K562 (cell line): ENCODE results near the gene TYMP. TPM values are rescaled to one million over a fixed set of nuclear protein-coding genes. Genes with fewer than 3 reads are reported as not detected.
A peak's percentile ranks its signal among the peaks of the same experiment; 100 is the strongest.

Experiments used
- ATF7 ChIP-seq: fragments of 450-650 bp; IDR thresholded peaks from 2 replicates; pipeline ENCODE4 v1.7.1; 2014; ENCODE audit warnings: mild to moderate bottlenecking, moderate library complexity
- CCNT2 ChIP-seq: IDR thresholded peaks from 2 replicates; pipeline ENCODE4 v1.6.1; 2011; ENCODE audit warnings: borderline replicate concordance, low read depth, mild to moderate bottlenecking, moderate library complexity, mixed read lengths, low read length; ENCODE audit not compliant: insufficient read length; ENCODE audit errors: extremely low read depth
- CREB1 ChIP-seq, 2 experiments: sonication (generic) in 1 of 2; formaldehyde crosslinking in 1 of 2; IDR thresholded peaks; 2 replicates each; pipeline versions ENCODE4 v1.6.1 to v1.8.0; 2012 to 2022; ENCODE audit warnings: inconsistent platforms in 1 of 2, mild to moderate bottlenecking in 1 of 2, missing genetic modification reagents in 1 of 2, moderate library complexity in 1 of 2
- EGR1 ChIP-seq: fragments of 450-650 bp; conservative IDR thresholded peaks from 2 replicates; pipeline ENCODE4 v1.6.1; 2017; ENCODE audit warnings: mild to moderate bottlenecking
- FUS ChIP-seq: fragments of 200-400 bp; formaldehyde crosslinking; optimal IDR thresholded peaks from 2 replicates; pipeline ENCODE3; 2017; ENCODE audit warnings: low read depth, low read length
- HMGN3 ChIP-seq: IDR thresholded peaks from 2 replicates; pipeline ENCODE4 v1.6.1; 2011; ENCODE audit warnings: borderline replicate concordance, low read depth, mild to moderate bottlenecking, mixed read lengths, low read length; ENCODE audit not compliant: insufficient read length; ENCODE audit errors: extremely low read depth
- IRF1 ChIP-seq: sonication (generic); formaldehyde crosslinking; IDR thresholded peaks from 2 replicates; pipeline ENCODE4 v1.8.0; 2022; ENCODE audit warnings: missing genetic modification reagents, mild to moderate bottlenecking, borderline replicate concordance
- TAF1 ChIP-seq: IDR thresholded peaks from 2 replicates; pipeline ENCODE4 v1.6.1; 2011; ENCODE audit warnings: mild to moderate bottlenecking, low read length, moderate library complexity; ENCODE audit not compliant: insufficient read depth, control insufficient read depth, severe bottlenecking; ENCODE audit errors: extremely low read depth
- USF1 ChIP-seq: sonication (generic); formaldehyde crosslinking; IDR thresholded peaks from 2 replicates; pipeline ENCODE4 v1.9.0; 2022; ENCODE audit warnings: mild to moderate bottlenecking, missing genetic modification reagents
- ZNF431 ChIP-seq: sonication (generic); formaldehyde crosslinking; IDR thresholded peaks from 2 replicates; pipeline ENCODE4 v1.8.0; 2022; ENCODE audit warnings: mild to moderate bottlenecking, missing genetic modification reagents
- ZNF717 ChIP-seq: fragments of 250-450 bp; sonication (Bioruptor Pico); IDR thresholded peaks from 2 replicates; pipeline ENCODE4 v1.5.0; 2021
- polyA plus RNA-seq, 8 experiments: library from polyadenylated mRNA; depleted of rRNA in 4 of 8; stranded (reverse) in 5 of 8; unstranded in 3 of 8; fragments of >200 nt; fragmentation: Nextera tagmentation in 2 of 8; fragmentation: Illumina TruSeq in 1 of 8; extraction: Ambion mirVana in 2 of 8; extraction: Trizol in 1 of 8; gene quantifications; 2 replicates each; pipeline versions ENCODE4 v1.2.1 to v1.2.3, GENCODE V29; 2011 to 2014; ENCODE audit warnings: inconsistent platforms in 1 of 8, missing spikeins in 1 of 8
- total RNA-seq, 7 experiments: library from RNA; depleted of rRNA in 6 of 7; stranded (reverse); fragments of >200 nt in 6 of 7; fragmentation: Illumina TruSeq in 2 of 7; extraction: Trizol in 2 of 7; gene quantifications; 2 replicates each; pipeline versions ENCODE4 v1.2.1 to v1.2.3, GENCODE V29; 2011 to 2021; ENCODE audit warnings: low replicate concordance in 1 of 7
- TF ChIP-seq, protein P1 (sequence below): fragments of 450-650 bp; IDR thresholded peaks from 2 replicates; pipeline ENCODE4 v1.7.0; 2016; ENCODE audit warnings: borderline replicate concordance
- TF ChIP-seq, protein P2 (sequence below): IDR thresholded peaks from 2 replicates; pipeline ENCODE4 v1.6.1; 2011; ENCODE audit warnings: borderline replicate concordance, low read depth, mild to moderate bottlenecking, moderate library complexity, low read length; ENCODE audit not compliant: insufficient read depth, poor library complexity, severe bottlenecking
- TF ChIP-seq, protein P3 (sequence below), 3 experiments: fragments of 200-800 bp in 1 of 3; fragments of 250-450 bp in 1 of 3; fragments of 450-650 bp in 1 of 3; sonication (Bioruptor Pico) in 1 of 3; sonication (Bioruptor generic) in 1 of 3; formaldehyde crosslinking in 1 of 3; IDR thresholded peaks; 2 replicates each; pipeline versions ENCODE4 v1.6.1 to v1.8.0; 2016 to 2022; ENCODE audit warnings: mild to moderate bottlenecking in 2 of 3, missing genetic modification characterization in 2 of 3, missing compliant biosample characterization in 1 of 3, moderate library complexity in 1 of 3

The TYMP gene
- total and polyA plus RNA-seq, 9 of the 15 experiments (the other 6 are each of a cell fraction or from before 2014, with no cell fraction given), result 0.03 to 4.0 (median 2.4) TPM; not detected in 4

GRCh38 chr22:50525104-50525857, 4.5 kb downstream of the TYMP start, which contains the start of gene SCO2 (continued):
- TF ChIP-seq, protein P1, sequence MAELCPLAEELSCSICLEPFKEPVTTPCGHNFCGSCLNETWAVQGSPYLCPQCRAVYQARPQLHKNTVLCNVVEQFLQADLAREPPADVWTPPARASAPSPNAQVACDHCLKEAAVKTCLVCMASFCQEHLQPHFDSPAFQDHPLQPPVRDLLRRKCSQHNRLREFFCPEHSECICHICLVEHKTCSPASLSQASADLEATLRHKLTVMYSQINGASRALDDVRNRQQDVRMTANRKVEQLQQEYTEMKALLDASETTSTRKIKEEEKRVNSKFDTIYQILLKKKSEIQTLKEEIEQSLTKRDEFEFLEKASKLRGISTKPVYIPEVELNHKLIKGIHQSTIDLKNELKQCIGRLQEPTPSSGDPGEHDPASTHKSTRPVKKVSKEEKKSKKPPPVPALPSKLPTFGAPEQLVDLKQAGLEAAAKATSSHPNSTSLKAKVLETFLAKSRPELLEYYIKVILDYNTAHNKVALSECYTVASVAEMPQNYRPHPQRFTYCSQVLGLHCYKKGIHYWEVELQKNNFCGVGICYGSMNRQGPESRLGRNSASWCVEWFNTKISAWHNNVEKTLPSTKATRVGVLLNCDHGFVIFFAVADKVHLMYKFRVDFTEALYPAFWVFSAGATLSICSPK, result no peak
- peak; percentile 9; the same call in 1 of the 2 replicates for TF ChIP-seq CREB1 (IDR thresholded peaks at IDR 0.05)
- TF ChIP-seq CREB1 (CRISPR knock-in tag; IDR thresholded peaks at IDR 0.05), result peak; percentile 61; the same call in 1 of the 2 replicates
- TF ChIP-seq CCNT2, result peak; percentile 57
- TF ChIP-seq TAF1, result peak; percentile 67
- peak; percentile 15 for TF ChIP-seq HMGN3
- TF ChIP-seq ATF7, result peak; percentile 37; the same call in 1 of the 2 replicates
- TF ChIP-seq ZNF431 (CRISPR knock-in tag), result peak; percentile 73; the same call in 1 of the 2 replicates
- TF ChIP-seq ZNF717 (CRISPR knock-in tag), result 0 out of 2 replicates have a peak, but pooled peaks have one; percentile 83
- TF ChIP-seq, protein P2, sequence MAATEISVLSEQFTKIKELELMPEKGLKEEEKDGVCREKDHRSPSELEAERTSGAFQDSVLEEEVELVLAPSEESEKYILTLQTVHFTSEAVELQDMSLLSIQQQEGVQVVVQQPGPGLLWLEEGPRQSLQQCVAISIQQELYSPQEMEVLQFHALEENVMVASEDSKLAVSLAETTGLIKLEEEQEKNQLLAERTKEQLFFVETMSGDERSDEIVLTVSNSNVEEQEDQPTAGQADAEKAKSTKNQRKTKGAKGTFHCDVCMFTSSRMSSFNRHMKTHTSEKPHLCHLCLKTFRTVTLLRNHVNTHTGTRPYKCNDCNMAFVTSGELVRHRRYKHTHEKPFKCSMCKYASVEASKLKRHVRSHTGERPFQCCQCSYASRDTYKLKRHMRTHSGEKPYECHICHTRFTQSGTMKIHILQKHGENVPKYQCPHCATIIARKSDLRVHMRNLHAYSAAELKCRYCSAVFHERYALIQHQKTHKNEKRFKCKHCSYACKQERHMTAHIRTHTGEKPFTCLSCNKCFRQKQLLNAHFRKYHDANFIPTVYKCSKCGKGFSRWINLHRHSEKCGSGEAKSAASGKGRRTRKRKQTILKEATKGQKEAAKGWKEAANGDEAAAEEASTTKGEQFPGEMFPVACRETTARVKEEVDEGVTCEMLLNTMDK, result peak; percentile 28
- peak; percentile 98 for TF ChIP-seq USF1 (CRISPR knock-in tag)
- TF ChIP-seq IRF1, result no peak
- peak; percentile 94 for TF ChIP-seq EGR1
- TF ChIP-seq, protein P3, sequence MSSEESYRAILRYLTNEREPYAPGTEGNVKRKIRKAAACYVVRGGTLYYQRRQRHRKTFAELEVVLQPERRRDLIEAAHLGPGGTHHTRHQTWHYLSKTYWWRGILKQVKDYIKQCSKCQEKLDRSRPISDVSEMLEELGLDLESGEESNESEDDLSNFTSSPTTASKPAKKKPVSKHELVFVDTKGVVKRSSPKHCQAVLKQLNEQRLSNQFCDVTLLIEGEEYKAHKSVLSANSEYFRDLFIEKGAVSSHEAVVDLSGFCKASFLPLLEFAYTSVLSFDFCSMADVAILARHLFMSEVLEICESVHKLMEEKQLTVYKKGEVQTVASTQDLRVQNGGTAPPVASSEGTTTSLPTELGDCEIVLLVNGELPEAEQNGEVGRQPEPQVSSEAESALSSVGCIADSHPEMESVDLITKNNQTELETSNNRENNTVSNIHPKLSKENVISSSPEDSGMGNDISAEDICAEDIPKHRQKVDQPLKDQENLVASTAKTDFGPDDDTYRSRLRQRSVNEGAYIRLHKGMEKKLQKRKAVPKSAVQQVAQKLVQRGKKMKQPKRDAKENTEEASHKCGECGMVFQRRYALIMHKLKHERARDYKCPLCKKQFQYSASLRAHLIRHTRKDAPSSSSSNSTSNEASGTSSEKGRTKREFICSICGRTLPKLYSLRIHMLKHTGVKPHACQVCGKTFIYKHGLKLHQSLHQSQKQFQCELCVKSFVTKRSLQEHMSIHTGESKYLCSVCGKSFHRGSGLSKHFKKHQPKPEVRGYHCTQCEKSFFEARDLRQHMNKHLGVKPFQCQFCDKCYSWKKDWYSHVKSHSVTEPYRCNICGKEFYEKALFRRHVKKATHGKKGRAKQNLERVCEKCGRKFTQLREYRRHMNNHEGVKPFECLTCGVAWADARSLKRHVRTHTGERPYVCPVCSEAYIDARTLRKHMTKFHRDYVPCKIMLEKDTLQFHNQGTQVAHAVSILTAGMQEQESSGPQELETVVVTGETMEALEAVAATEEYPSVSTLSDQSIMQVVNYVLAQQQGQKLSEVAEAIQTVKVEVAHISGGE (CRISPR knock-in tag; IDR thresholded peaks at IDR 0.05), result peak in 1 of 3 experiments; percentile 26; a peak in 2 of 6 replicates
- TF ChIP-seq FUS, result peak; percentile 36
